HPDE6-E6E7 (cell line): Measurements from ENCODE around the gene RBMS3.

ENCODE experiments used
- DNase-seq: peaks from one replicate; pipeline ENCODE4 v3.0.0; 2011; ENCODE audit warnings: missing footprints; ENCODE audit errors: extremely low spot score

RBMS3 gene

GRCh38 chr3:29481249-29481648 lies 200.4 kb downstream of the RBMS3 start:
- DNase-seq: no peak

- no peak for DNase-seq
Measured at GRCh38 chr3:29481969-29482767, 201.3 kb downstream of the RBMS3 start.

- no peak for DNase-seq
Measured at GRCh38 chr3:29484633-29485032, 203.8 kb downstream of the RBMS3 start.

- no peak for DNase-seq
Measured at GRCh38 chr3:29486096-29486495, 205.2 kb downstream of the RBMS3 start.

- no peak for DNase-seq
Measured at GRCh38 chr3:29486917-29487316, 206.0 kb downstream of the RBMS3 start.

- DNase-seq: no peak
Measured at GRCh38 chr3:29488922-29489321, 208.1 kb downstream of the RBMS3 start.

- DNase-seq: no peak
Measured at GRCh38 chr3:29493109-29493508, 212.2 kb downstream of the RBMS3 start.

- no peak for DNase-seq
Measured at GRCh38 chr3:29494305-29495036, 213.6 kb downstream of the RBMS3 start.

GRCh38 chr3:29497282-29497681 lies 216.4 kb downstream of the RBMS3 start:
- no peak for DNase-seq

- no peak for DNase-seq
Measured at GRCh38 chr3:29502771-29503170, 221.9 kb downstream of the RBMS3 start.

GRCh38 chr3:29503314-29503713 lies 222.4 kb downstream of the RBMS3 start:
- no peak for DNase-seq

- DNase-seq: no peak
Measured at GRCh38 chr3:29503958-29504357, 223.1 kb downstream of the RBMS3 start.

- DNase-seq: no peak
Measured at GRCh38 chr3:29506502-29506901, 225.6 kb downstream of the RBMS3 start.

- DNase-seq: no peak
Measured at GRCh38 chr3:29511701-29512100, 230.8 kb downstream of the RBMS3 start.

- no peak for DNase-seq
Measured at GRCh38 chr3:29512641-29513040, 231.8 kb downstream of the RBMS3 start.

- DNase-seq: no peak
Measured at GRCh38 chr3:29513236-29513635, 232.4 kb downstream of the RBMS3 start.

- no peak for DNase-seq
Measured at GRCh38 chr3:29514170-29514569, 233.3 kb downstream of the RBMS3 start.

- no peak for DNase-seq
Measured at GRCh38 chr3:29514912-29515311, 234.0 kb downstream of the RBMS3 start.

- peak; percentile 1 for DNase-seq
Measured at GRCh38 chr3:29515451-29515850, 234.6 kb downstream of the RBMS3 start.

- no peak for DNase-seq
Measured at GRCh38 chr3:29516164-29516563, 235.3 kb downstream of the RBMS3 start.

GRCh38 chr3:29520764-29521163 lies 239.9 kb downstream of the RBMS3 start:
- DNase-seq: no peak

GRCh38 chr3:29521293-29521692 lies 240.4 kb downstream of the RBMS3 start:
- DNase-seq: no peak

- no peak for DNase-seq
Measured at GRCh38 chr3:29521751-29522150, 240.9 kb downstream of the RBMS3 start.
